Endothelial cell of hepatic sinusoid (primary cell): ENCODE results near the gene CTRB2.

Experiments used
- in situ Hi-C: cut with HindIII; loops from 2 replicates; pipeline ENCODE4 v1.10.0; 2017; ENCODE audit warnings: low sequenced_read_pairs

Gene CTRB2

DNA sequence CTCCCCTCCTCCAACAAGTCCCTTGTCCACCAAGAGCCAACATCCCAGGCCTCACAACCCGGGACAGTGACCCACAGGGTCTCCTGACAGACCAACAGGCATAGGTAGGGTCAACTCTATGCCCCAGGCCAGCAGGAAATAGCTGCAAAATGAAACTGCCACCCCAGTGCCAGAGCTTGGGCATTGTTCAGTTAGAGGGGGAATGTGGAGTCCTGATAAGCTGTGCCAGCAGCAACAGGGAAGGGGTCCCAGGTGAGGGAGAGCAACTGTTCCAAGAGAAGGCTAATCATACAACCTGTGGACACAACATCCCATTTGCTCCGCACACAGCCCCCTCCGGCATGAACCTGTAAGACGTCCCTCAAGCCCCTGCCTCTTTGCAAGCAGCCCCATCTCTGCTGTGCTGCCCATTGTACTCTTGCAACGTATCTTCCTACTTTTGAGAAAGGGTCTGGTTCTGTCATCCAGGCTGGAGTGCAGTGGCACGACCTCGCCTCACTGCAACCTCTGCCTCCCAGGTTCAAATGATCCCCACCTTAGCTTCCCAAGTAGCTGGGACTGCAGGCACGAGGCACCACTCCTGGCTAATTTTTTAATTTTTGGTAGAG, 17.2 kb downstream of the CTRB2 start:
- in situ Hi-C loops, result no loop called here

DNA sequence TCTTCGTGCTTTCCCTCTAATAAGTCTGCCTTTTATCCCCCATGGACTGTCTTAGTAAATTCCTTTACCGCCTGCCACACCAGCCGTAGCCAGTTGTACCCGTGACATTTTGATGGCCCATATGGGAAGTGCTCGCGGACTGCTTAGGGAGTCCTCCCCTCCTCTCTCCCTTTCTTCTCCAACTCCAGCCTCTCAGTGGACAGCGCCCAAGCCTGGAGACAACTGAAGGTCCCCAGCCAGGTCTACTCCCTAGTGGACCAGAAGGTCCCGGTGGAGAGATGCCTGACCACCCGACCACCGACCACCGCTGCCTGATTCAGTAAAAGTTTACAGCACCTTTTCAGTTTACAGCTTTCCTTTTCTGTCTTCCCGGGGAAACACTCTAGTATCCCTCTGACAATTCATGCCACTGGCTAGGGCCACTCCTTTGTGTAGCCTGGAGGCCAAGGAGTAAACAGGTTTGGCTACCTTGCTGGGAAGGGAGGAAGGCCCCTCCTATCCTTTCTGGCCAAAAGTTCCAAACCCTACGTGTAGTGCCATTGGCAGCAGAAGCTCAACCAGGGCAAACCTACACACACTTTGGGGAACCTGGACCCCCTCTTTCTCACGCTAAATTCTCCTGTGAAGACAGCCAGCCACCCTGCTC, 18.0 kb downstream of the CTRB2 start:
- in situ Hi-C loops, result no loop called here

DNA sequence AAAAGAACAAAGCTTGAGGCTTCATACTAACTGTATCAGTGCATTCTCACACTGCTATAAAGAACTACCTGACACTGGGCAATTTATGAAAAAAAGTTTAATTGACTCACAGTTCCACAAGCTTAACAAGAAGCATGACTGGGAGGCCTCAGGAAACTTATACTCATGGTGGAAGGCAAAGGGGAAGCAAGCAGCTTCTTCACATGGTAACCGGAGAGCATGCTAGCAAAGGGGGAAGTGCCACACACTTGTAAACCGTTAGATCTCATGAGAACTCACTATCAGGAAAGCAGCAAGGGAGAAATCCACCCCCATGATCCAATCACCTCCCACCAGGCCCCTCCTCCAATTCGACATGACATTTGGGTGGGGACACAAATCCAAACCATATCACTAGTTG, 25.3 kb downstream of the CTRB2 start:
- in situ Hi-C loops, result no loop called here

GRCh38 chr16:75179208-75179607, 27.8 kb downstream of the CTRB2 start:
- in situ Hi-C loops, result no loop called here

GRCh38 chr16:75176926-75177325, 30.0 kb downstream of the CTRB2 start:
- in situ Hi-C loops, result no loop called here

GRCh38 chr16:75175074-75175473, 31.9 kb downstream of the CTRB2 start:
- in situ Hi-C loops, result no loop called here

DNA sequence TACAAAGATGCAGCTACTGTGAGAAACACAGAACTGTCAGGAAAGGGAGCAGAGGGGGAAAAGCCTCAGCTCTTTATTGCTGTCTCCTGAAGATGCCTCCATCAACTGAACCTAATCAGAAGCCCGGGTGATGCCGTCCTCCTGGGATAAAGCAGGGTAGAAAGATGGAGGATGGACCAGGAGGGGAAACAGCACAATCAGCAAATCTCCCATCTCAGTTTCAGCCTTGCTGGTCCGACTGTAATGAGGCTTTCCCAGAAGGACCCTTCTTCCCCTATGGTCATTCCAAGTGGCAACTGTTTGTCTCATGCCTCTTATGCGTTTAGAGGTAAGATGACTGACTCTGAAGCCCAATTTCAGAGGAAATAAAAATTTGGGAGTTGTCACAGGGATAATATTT, 34.4 kb downstream of the CTRB2 start:
- in situ Hi-C loops, result no loop called here

DNA sequence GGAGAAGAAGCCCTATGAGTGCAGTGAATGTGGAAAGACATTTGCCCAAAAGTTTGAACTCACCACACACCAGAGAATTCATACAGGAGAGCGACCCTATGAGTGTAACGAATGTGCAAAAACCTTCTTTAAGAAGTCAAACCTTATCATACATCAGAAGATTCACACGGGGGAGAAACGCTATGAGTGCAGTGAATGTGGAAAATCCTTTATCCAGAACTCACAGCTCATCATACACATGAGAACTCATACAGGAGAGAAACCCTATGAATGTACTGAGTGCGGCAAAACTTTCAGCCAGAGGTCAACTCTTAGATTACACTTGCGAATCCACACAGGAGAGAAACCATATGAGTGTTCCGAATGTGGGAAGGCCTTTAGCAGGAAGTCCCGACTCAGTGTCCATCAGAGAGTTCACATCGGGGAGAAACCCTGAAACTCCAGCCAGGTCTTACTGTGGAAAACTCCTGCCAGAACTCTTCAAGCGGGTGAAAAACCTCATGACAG, 37.0 kb downstream of the CTRB2 start:
- in situ Hi-C loops, result no loop called here

GRCh38 chr16:75160386-75160785, 46.6 kb downstream of the CTRB2 start:
- in situ Hi-C loops, result no loop called here
